GM23338 (cell line): Measurements from ENCODE around the gene HOXD8. TPM values are rescaled to one million over a fixed set of nuclear protein-coding genes. Genes with fewer than 3 reads are reported as not detected.

ENCODE experiments used
- ATAC-seq: fragments of 200-7000 bp; cut with Tn5 transposase; 3 replicates; pipeline ENCODE4 v1.9.1; 2020
- DNase-seq: peaks from one replicate; pipeline ENCODE4 v3.0.0-alpha.2; 2015; ENCODE audit warnings: low spot score
- H2AFZ ChIP-seq: fragments of 200-600 bp; sonication (generic); 2 replicates; pipeline ENCODE4 v1.8.0; 2016; ENCODE audit warnings: antibody characterized with exemption, mild to moderate bottlenecking, moderate library complexity
- H3F3A ChIP-seq: fragments of 200-600 bp; sonication (generic); replicated peaks from 2 replicates; pipeline ENCODE4 v1.8.0; 2017; ENCODE audit warnings: antibody characterized with exemption, mixed run types, low read depth
- H3K27ac ChIP-seq: fragments of 200-600 bp; sonication (generic); 2 replicates; pipeline ENCODE4 v1.6.1; 2016; ENCODE audit warnings: low read depth
- H3K27me3 ChIP-seq: fragments of 200-600 bp; sonication (generic); 2 replicates; pipeline ENCODE4 v1.8.0; 2016; ENCODE audit warnings: mild to moderate bottlenecking, mixed run types, moderate library complexity; ENCODE audit not compliant: insufficient read depth
- H3K36me3 ChIP-seq: fragments of 200-600 bp; sonication (generic); 2 replicates; pipeline ENCODE4 v1.8.0; 2016; ENCODE audit warnings: mild to moderate bottlenecking; ENCODE audit not compliant: insufficient read depth
- H3K4me1 ChIP-seq: fragments of 200-600 bp; sonication (generic); 2 replicates; pipeline ENCODE4 v1.8.0; 2016; ENCODE audit warnings: mild to moderate bottlenecking, moderate library complexity; ENCODE audit not compliant: insufficient read depth
- H3K4me2 ChIP-seq: fragments of 200-600 bp; sonication (generic); 2 replicates; pipeline ENCODE4 v1.7.1; 2017; ENCODE audit warnings: mixed run types
- H3K4me3 ChIP-seq: fragments of 200-600 bp; sonication (generic); 2 replicates; pipeline ENCODE4 v1.6.1; 2016; ENCODE audit warnings: mixed run types
- H3K79me2 ChIP-seq: fragments of 200-600 bp; sonication (generic); replicated peaks from 2 replicates; pipeline ENCODE4 v1.8.0; 2017; ENCODE audit warnings: mild to moderate bottlenecking; ENCODE audit not compliant: insufficient read depth
- H3K9me2 ChIP-seq: fragments of 200-600 bp; sonication (generic); 2 replicates; pipeline ENCODE4 v1.8.0; 2017; ENCODE audit not compliant: insufficient read depth
- H4K20me1 ChIP-seq: fragments of 200-600 bp; sonication (generic); replicated peaks from 2 replicates; pipeline ENCODE4 v1.8.0; 2017; ENCODE audit warnings: mild to moderate bottlenecking; ENCODE audit not compliant: insufficient read depth
- H3K27ac Mint-ChIP-seq: 2 replicates; pipeline ENCODE4 v1.8.0; 2020; ENCODE audit warnings: inconsistent platforms, mild to moderate bottlenecking, moderate library complexity, mixed read lengths
- H3K27me3 Mint-ChIP-seq: 3 replicates; pipeline ENCODE4 v1.8.0; 2022; ENCODE audit warnings: low read depth, mild to moderate bottlenecking, moderate library complexity, mixed read lengths, inconsistent platforms; ENCODE audit not compliant: insufficient read depth, poor library complexity
- H3K36me3 Mint-ChIP-seq: 3 replicates; pipeline ENCODE4 v1.8.0; 2021; ENCODE audit warnings: low read depth, mild to moderate bottlenecking, inconsistent platforms, moderate library complexity, mixed read lengths
- H3K4me1 Mint-ChIP-seq: 3 replicates; pipeline ENCODE4 v1.8.0; 2020; ENCODE audit warnings: mild to moderate bottlenecking, inconsistent platforms, mixed read lengths
- H3K4me3 Mint-ChIP-seq: 3 replicates; pipeline ENCODE4 v1.8.0; 2021; ENCODE audit warnings: moderate library complexity, mild to moderate bottlenecking, inconsistent platforms, mixed read lengths
- H3K9me3 Mint-ChIP-seq: 3 replicates; pipeline ENCODE4 v1.8.0; 2020; ENCODE audit warnings: moderate library complexity, mild to moderate bottlenecking, inconsistent platforms, mixed read lengths
- EZH2 ChIP-seq: fragments of 200-600 bp; sonication (generic); IDR thresholded peaks from one replicate; pipeline ENCODE4 v1.8.0; 2017; ENCODE audit warnings: antibody characterized with exemption, mild to moderate bottlenecking, low read depth; ENCODE audit not compliant: unreplicated experiment
- EZH2phosphoT487 ChIP-seq: fragments of 200-600 bp; sonication (generic); IDR thresholded peaks from one replicate; pipeline ENCODE4 v1.8.1; 2018; ENCODE audit warnings: antibody characterized with exemption; ENCODE audit not compliant: unreplicated experiment
- JUNB ChIP-seq: IDR thresholded peaks from one replicate; pipeline ENCODE4 v1.6.1; 2016; ENCODE audit warnings: antibody characterized with exemption; ENCODE audit not compliant: unreplicated experiment
- ZNF462 ChIP-seq: fragments of 250-450 bp; sonication (Bioruptor Pico); IDR thresholded peaks from 2 replicates; pipeline ENCODE4 v1.5.0; 2020; ENCODE audit warnings: mild to moderate bottlenecking, moderate library complexity
- polyA plus RNA-seq: library from polyadenylated mRNA; unstranded; fragments of >200 nt; fragmentation: Nextera tagmentation; extraction: Ambion mirVana; gene quantifications from 2 replicates; pipeline ENCODE4 v1.2.1, GENCODE V29; 2016
- total RNA-seq: library from RNA; depleted of rRNA; stranded (reverse); fragments of >200 nt; shearing (Covaris generic); gene quantifications from 2 replicates; pipeline ENCODE4 v1.2.3, GENCODE V29; 2014

HOXD8 gene
- total and polyA plus RNA-seq, 2 experiments from 2014 or later: not detected

DNA sequence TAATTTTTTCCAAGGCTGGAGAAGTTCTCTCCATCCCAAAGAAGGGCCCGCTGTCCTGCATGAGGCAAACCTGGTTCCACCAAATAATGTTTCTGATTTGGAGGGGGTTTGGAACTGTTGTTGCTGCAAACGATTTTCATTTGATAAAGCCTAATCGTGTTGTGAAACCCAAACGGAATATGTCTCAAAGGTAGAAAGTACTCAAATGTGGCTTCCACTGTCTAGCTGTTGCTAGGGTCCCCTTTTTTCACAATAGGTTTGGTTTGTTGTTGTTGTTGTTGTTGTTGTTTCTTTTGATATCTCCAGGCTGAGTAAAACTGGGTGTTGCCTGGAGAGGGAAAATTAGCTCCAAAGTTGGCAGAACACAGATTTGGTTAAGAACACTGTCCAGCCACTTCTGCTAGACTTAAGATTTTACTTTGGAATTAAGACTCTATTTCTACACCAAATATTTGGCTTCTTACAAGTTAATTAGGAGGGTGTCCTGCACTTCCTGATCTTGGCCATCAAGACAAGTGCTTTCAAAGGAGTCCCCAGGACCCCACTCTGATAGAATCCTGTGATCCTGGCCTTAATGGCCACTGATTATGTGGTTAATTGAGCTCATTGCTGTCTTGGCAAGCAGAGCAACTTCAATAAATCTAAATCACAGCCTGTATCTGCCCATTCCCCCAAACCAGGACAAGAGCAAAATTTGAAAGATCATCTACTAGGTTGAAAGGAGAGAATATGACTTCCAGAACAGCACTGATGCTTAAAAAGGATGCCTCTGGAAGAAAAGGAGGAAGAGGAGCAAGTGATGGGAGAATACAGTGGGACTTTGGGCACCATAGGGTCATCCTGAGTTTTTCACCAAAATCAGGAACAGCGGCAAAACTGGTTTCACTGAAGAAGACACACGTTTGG is 40.3 kb upstream of the HOXD8 start:
- Histone ChIP-seq H3K4me2 (0 out of 2 replicates have a peak overlapping the region, but pooled peaks have one; percentile 81), H3K9me2 (no peaks in the 10 kb centered on the region), H3K27ac (no peak overlapping the region), H3K4me3 (peak overlapping the region; percentile 50; the same call in 1 of the 2 replicates), H3K27me3 (peaks cover 99% of the 10 kb centered on the region), H4K20me1 (peaks cover 40% of the 10 kb centered on the region), H3K36me3 (no peaks in the 10 kb centered on the region), H2AFZ (no peak overlapping the region), H3F3A (peaks cover 51% of the 10 kb centered on the region), H3K79me2 (no peaks in the 10 kb centered on the region), H3K4me1 (peaks cover 46% of the 10 kb centered on the region)
- Mint-ChIP-seq H3K4me3 (no peak overlapping the region), H3K9me3 (peaks cover 7% of the 10 kb centered on the region; the same call in 2 of the 3 replicates), H3K36me3 (no peaks in the 10 kb centered on the region; the same call in 2 of the 3 replicates), H3K4me1 (peaks cover 30% of the 10 kb centered on the region), H3K27ac (no peak overlapping the region), H3K27me3 (peaks cover 95% of the 10 kb centered on the region)
- TF ChIP-seq EZH2 (peak; percentile 85), ZNF462 (CRISPR knock-in tag) (no peak)
- DNase-seq (no peak), ATAC-seq (no peak)

DNA sequence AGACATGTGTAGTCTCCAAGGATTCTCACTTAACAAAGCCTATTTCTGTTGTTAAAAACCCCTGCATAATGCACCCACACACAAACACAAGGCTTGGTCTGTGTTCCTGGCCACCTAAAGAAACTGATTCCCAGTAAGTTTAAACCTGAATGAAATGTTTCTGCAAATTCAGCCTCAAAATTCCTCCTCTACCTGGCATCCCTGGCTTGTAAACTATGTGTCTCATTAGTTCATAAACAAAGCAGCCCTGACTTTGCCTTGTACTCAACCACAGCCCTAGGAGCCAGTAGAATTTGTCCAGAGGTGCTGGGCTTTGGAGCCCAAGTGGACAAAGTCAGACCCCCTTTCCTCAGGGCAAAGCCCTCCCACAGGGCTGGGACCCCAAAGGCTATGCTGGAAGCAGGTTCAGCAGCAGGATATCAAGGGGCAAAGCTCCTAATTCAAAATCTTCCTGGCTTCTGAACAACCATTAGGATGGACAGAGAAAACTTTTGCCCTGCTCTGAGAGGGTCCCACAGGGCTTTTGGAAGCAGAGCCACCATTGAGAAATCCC is 39.6 kb upstream of the HOXD8 start:
- peak; percentile 13 for DNase-seq
- no peak overlapping the region for H2AFZ ChIP-seq
- no peak overlapping the region for H3K27ac Mint-ChIP-seq
- TF ChIP-seq EZH2phosphoT487 (no peak), EZH2 (no peak), JUNB (no peak)

More for the DNA sequence above, 39.6 kb upstream of the HOXD8 start:
- Histone ChIP-seq H3K4me2 (no peak overlapping the region), H3K4me3 (no peak overlapping the region), H3K4me1 (peaks cover 54% of the 10 kb centered on the region), H3K27ac (no peak overlapping the region), H4K20me1 (peaks cover 42% of the 10 kb centered on the region), H3K27me3 (peaks cover 99% of the 10 kb centered on the region), H3K79me2 (no peaks in the 10 kb centered on the region), H3K36me3 (no peaks in the 10 kb centered on the region), H3F3A (peaks cover 51% of the 10 kb centered on the region), H3K9me2 (no peaks in the 10 kb centered on the region)
- Mint-ChIP-seq H3K36me3 (no peaks in the 10 kb centered on the region; the same call in 2 of the 3 replicates), H3K9me3 (peaks cover 7% of the 10 kb centered on the region; the same call in 2 of the 3 replicates), H3K4me3 (no peak overlapping the region), H3K4me1 (peaks cover 27% of the 10 kb centered on the region), H3K27me3 (peaks cover 95% of the 10 kb centered on the region)
- no peak for ATAC-seq
